HT-29 (cell line): ENCODE measurements around the gene IGFBP4. TPM values are rescaled to one million over a fixed set of nuclear protein-coding genes. Genes with fewer than 3 reads are reported as not detected.

ENCODE experiments used
- DNase-seq: peaks from one replicate; pipeline ENCODE4 v3.0.0-alpha.2; 2015; ENCODE audit warnings: low spot score
- total RNA-seq: library from RNA; depleted of rRNA; stranded (reverse); fragments of >200 nt; shearing (Covaris generic); gene quantifications from 2 replicates; pipeline ENCODE4 v1.2.3, GENCODE V29; 2014

The IGFBP4 gene
- total RNA-seq, 1 experiment from 2014 or later, result 69.6 TPM

DNA sequence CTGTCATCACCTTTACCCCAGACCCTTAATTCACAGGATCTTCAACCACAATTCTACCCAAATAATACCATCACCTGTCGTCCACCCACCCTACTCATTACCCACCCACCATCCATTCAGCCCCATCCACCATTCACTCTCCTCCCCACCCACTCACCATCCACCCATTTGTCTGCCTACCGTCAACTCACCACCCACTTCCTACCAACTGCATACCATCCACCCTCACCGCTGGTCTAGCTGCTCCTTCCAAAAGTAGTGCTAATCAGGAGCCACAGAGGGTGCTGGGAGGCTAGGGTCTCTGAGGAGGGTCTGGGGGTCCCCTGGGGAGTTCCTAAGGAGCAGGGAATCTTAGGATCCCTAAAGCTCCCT, 12.0 kb upstream of the IGFBP4 start:
- DNase-seq, result no peak

DNA sequence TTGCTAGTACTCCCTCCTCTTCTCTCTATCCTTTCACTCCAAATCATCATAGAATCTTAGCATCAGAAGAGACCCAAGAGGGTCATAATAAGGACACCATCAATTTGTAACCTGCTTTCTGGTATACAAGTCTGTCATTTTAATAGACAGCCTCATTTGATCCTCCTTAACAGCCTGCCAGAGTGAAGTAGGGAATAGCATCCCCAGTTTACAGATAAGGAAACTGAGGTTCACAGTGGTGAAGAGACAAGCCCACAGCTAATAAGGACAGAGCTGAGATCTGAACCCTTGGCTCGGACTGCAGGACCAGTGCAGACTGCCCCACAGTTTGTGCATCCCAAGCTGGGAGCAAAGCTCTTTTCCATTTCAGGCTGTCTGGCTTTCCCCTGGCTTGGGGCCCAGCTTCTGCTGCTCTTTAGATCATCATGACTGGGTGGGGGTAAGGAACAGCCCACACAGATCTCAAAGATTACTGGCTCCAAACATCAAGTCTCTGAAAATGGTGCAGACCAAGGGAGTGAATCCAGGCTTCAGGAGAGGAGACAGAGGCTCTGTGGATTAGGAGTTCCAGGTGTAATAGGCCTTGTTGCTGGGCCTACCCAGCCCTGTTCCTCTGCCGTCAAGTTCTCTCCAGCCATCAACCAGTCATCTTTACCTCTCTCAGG, 10.3 kb upstream of the IGFBP4 start:
- no peak for DNase-seq

DNA sequence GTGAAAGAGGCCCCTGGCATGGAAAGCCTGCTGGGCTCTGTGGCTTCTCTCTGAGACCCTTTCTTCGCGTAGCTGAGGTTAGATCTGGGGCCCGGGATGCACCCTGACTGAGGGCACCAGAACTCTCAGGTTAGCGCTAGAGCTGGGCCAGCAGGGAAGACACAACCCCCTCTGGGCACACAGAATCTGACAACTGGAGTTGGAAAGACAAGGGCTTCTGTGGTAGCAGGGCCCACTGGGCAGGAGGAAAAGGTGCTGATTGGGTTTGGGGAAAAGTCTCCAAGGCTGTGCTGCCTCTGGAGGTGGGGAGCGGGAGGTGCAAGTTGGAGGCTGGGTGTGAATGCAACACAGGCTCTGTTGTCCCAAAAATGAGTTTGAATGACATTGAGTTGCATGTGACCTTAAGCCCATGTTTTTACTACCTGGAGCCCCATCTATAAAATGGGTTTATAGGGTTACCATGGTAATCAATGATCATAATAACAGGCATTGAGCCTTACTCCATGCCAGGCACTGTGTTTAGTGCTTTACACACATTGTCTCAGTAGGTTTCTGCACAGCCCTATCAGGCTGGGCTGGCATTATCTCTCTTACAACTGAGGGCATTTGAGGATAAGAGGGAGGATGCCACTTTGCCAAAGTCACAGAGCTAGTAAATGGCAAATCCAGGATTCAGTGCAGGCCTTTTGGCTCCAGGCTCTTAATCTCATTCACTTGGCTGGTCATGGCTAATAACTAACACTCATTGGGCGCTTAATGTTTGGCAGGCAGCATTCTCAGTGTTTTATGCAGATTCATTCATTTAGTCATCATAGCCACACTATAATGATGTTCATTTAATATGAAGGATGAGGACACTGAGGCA, 9.5 kb upstream of the IGFBP4 start:
- no peak for DNase-seq

DNA sequence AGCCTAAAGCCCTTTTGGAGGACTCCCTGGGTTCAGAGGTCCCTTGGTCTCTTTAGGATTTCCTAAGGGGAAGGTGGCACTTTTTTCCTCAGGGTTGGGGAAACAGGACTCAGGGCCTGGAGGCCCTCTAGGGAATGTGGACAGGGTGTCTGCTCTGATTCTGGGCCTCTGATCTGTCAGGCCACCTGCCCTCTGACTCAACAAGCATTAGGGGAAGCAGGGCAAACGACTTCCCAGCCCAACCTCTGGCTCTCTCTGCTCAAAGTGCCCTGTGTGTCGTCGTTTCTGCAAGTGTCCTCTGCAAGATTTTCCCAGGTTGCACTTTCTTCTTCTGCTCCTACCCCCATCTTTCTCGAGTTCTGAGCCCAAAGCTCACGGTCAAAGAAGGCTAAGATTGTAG, 6.6 kb upstream of the IGFBP4 start:
- no peak for DNase-seq

DNA sequence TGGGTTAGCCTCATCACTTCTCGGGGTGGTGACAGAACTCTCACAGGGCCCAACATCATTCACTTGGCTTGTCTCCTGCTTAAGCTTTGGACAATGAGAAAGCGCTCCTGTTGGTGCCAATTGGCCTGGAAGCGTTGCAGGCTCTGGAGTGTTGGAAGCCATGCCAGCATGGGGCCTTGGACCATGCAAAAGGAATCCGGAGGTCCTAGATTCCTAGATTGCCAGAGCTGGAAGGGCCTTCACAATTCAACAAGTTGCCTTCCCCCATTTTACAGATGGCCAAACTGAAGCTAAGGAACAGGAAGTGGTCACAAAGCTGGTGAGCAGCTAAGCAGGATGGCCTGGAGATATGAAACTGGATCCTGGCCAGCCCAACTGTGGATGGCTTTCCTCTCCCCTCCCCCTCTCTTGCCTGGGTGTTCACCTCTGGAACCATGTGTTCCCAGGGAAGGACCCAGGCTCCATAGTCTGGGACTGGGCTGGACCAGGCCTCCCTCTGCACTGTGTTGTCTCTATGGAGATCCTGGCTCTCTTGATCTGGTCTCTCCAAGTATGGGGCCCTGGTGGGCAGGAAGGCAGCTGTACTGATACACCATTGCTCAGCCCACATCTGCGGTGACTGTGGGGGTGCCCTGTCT, 6.0 kb upstream of the IGFBP4 start:
- no peak for DNase-seq

DNA sequence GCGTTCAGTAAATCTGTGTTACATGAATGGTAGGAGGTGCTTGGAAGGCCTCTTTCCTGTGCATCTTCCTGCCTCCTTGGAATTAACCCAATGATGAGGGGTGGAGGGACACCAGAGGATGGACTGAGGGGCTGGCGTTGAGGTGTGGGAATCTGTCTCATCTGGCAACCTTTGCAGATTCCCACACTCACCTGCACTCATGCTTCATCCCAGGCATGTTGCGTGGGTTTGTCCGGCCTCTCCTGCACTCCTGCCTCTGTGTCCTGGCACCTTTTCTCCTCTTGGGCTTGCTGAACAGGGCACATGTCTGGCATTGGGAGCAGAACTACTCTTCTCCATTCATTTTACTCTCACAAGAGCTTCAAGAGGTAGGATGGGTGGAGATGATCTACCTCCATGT, 3.1 kb upstream of the IGFBP4 start:
- no peak for DNase-seq

DNA sequence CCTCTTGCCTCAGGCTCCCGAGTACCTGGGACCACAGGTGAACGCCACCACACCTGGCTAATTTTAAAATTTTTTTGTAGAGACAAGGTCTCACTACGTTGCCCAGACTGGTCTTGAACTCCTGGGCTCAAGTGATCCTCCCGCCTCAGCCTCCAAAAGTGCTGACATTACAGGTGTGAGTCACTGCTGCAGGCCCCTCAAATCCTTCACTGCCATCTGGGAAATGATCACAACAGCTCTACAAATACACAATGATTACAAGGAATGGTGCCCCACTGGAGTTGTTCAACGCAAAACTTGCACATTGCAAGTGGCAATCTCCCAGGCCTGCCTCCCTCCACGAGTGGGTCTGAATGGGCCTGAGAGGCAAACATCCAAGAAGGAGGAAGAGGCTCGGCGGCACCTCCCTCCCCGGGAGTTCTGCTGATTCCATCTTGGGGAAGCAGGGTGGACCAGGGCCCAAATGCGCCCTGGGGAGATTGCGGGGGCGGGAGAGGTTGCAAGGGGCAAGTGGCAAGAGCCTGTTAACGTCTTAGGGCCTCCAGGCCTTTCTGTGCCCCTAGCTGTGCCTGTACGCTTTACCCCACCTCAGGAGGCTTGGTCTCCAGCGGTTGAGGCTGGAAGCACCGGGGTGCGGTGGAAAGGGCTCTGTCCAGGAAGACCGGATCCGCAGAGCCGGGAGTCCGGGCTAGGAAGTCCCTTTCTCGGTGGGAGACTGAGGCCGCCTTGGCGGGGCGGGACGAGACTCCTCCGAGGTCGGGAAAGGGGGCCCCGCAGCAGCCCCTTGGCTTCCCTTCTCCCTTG, 656 bp upstream of the IGFBP4 start:
- peak; percentile 40 for DNase-seq

DNA sequence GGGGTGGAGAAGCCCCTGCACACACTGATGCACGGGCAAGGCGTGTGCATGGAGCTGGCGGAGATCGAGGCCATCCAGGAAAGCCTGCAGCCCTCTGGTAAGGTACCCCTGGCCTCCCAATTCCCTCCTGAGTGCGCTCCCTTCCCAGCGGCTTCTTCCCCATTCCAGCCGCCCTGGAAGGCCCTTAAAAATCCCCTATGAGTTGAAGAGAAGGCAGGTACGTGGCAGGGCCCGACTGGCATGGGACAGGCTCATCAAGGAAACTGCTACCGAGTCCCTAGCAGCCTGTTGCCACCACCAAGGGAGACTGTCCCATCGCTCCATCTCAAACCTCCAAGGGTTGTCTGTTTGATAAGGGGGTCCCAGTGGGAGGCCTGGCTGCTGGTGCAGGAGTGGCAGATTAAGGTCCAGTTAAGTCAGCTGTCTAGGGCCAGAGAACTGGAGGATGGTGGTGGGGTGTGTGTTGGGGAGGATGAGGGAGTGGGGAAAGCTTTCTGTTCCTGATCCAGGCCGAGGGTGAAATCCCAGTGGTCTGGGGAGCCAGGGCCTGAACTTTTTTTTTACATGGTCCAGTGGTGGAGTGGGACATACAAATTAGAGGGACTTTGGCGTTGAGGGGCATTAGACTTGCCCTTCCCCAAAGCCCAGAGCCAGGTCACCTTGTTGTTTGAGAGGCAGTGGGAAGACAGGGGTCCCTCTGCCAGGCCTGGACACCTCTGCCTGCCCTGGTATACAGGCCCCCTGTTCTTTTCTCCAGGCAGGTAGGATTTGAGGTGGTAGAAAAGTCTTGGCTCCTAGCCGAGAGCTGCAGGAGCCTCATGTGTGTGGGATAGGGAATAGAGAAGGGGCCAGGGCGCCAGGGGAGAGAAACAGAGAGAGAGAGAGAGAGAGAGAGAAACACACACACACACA, 994 bp downstream of the IGFBP4 start:
- peak; percentile 38 for DNase-seq

DNA sequence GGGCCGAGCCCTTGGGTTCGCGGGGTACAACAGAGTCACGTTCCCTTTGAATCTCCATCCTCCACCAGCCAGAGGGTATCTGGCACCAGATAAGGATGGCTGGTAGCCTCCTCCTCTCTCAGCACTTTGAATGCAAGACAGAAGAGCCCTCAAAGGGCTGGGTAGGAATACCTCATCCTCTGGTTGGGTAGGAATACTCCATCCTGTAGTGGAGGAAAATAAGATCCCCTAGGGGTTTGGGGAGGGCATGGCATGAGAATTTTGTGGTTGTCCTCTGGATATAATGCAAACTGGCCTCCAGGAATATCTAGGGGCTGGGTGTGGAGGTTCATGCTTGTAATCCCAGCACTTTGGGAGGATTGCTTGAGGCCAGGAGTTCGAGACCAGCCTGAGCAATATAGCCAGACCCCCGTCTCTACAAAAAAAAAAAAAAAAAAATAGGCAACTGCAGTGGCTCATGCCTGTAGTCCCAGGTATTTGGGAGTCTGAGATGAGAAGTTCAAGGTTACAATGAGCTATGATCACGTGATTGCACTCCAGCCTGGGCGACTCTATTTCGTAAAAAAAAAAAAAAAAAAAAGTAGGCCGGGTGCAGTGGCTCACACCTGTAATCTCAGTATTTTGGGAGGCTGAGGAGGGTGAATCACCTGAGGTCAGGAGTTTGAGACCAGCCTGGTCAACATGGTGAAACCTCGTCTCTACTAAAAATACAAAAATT, 2.7 kb downstream of the IGFBP4 start:
- DNase-seq, result no peak

DNA sequence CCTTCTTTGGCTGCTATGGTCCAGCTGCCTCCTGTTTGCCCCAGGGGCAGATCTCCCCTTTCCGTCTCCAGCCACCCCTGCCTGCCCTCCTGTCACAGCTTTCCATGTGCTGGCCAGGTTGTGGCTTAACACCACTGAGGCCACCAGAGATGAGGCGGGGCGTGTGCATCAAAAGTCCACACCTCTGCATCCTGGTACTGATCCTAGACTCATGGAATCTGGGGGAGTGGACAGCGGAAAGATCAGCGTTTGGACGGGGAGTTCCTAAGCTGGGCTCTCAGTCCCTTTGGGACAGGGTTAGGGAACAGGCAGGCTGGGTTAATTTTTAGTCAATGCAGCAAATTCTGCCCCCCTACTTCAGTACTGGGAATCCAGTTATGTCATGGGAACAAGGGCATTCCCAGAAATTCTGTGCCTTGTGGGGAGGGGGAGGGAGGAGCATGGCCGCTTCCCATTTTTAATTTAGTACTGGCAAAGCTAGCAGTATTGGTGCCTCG, 3.9 kb downstream of the IGFBP4 start:
- no peak for DNase-seq

DNA sequence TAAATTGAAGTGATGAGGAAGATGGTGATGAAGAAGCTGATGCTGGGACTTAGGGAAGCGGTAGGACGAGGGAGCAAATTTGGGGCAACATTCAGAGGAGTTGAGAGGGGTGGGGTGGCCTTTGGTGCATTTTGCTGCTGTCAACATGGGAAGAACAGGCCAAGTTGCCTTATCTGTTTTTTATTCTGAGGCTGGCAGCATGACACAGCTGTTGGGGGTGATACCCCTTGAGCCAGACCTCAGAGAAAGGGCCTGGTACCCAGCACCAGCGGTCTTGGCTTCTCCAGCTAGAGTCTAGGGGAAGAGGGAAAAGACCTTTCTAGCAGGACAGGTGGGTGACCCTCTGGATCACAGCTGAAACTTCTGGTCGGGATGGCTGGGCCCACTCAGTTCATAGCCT, 4.6 kb downstream of the IGFBP4 start:
- DNase-seq, result no peak

DNA sequence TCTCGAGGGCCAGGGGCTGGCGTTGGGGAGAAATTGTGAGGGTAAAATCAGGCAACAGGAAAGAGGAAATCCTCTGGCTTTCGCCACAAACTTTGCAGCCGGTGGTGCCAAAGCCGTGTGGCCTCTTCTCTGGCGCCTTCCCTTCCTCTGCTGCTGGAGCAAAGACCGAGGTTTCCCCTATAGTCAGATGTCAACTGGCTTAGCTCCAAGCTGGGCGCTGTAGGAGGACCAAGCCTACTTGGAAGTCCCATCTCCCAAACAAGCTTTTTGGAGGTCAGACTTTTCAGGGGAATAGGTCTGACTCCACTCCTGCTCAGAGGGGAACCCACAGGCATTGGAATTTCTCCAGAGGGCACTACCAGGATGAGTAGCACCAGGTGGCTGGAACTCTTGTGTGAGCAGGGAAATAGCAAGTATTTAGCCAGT, 5.0 kb downstream of the IGFBP4 start:
- DNase-seq, result no peak

DNA sequence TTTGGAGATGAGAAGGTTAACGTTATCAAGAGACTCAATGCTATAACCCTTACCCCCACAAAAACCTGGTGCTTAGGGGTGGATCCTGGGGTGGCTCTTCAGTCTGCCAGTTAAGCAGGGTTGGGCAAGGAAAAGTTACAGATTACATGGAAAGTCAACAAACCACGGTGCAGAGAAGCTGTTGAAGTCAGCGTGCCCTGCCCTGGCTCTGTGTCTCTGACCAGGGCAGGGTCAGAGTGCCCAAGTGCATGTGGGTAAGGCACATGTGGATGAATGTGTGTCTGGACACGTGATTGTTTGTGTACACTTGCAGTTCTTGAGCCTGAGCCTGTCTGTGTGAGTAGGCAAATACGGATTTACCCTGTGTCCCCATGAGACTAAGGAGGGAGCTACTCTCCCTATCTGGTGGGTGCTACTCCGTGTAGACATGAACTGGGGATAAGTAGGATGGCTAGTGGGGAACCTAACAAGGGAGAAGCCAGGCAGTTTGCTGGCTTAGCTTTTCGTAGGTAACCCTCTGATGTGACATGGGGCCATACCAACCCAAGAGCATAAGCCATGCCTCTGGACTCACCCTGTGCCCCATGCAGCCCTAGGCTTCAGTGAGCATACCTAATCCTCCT, 5.5 kb downstream of the IGFBP4 start:
- peak; percentile 88 for DNase-seq

DNA sequence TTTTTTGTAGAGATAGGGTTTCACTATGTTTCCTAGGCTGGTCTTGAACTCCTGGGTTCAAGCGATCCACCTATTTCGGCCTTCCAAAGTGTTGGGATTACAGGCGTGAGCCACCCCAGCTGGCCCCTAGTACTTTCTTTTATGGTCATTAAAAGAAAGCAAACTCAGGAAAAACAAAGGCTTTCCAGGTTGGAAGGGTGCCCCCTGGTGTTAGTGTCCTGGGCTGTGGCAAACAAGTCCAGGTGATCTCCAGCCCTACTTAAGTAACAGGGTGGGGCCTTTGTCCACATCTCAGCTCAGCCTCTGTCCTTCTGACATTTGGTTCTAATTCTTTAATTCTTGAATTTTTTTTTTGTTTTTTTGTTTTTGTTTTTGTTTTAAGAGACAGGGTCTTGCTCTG, 6.9 kb downstream of the IGFBP4 start:
- DNase-seq, result peak; percentile 71

DNA sequence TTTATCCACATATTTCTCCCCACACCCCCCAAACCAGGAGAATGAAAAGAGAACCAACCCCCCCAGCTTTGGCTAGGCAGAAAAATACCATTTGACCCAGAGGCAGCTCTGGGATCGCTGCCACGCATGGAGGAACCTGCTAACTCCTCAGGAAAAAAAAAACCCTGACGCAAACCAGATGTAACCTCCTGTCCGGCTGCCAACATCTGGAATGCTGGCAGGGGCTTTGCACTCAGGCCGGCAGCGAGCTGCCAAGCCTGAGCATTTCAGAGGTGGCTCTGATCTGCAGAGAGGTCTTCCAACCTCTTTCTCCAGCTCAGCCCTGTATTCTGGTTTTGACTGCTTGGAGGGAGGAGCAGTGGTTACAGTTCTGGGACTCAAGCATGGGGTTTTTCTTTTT, 8.2 kb downstream of the IGFBP4 start:
- no peak for DNase-seq

DNA sequence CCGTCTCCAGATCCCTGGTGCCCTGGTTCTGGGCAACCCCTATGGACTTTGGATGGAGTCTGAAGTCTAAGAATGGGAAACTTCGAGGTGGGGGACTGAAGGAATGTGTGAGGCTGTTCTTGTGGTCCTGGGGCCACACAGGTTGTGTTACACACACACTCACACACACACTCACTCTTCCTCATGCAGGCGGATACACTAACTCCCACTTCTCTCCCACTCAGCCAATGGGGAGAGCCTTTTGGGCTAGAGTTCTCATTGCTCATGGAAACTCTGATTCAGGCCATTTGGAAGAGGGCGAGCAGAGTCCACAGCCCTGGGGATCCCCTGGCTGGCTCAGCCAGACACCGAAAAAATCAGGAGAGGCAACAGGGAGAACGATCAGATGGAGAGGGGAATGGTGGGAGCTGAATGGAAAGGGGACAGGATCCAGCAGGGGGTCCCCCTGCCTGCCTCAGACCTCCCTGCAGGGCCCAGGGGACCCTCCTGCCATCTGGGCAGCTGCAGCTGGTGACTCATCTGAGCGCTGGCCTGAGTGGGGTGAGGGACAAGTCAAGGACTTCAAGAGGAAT, 9.1 kb downstream of the IGFBP4 start:
- DNase-seq, result no peak

DNA sequence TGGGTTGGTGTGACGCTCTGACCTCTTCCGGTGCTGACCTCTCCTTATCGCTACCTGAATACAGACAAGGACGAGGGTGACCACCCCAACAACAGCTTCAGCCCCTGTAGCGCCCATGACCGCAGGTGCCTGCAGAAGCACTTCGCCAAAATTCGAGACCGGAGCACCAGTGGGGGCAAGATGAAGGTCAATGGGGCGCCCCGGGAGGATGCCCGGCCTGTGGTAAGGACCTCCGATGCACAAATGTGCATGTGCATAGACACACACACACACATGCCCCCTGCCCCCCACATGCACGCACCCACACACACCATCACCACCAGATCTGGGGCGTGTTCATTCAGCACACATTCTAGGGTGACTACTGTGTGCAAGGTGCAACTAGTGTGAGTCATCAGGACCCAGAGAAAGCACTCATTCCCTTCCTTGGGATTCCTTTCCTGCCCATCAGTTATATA, 9.7 kb downstream of the IGFBP4 start:
- DNase-seq, result no peak

DNA sequence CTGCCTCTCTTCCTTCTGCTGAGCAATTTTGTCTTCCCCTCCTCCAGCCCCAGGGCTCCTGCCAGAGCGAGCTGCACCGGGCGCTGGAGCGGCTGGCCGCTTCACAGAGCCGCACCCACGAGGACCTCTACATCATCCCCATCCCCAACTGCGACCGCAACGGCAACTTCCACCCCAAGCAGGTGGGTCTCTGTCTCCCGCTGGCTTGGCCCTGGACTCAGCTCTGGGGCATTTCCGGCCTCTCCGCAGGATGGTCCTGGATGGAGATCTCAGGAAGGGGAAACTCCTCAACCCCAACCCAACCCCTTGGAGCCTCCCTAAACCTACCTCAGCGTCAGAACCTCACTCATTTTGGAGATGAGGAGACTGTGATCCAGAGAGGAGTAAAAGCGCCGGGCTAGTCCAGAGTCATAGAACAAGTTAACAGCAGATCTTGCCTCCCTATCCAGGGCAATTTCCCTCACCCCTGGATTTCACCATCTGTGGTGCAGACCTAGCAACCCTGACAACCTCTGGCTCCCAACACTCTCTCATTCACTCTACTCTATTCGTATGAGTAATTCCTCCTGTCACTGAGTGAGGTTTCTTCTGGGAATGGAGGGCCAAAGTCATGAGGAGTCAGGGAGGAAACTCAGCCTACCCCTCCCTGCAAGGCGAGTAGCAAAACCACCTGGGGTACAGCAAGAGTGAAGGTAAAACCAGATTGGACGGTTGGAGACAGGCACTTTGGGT, 10.8 kb downstream of the IGFBP4 start:
- DNase-seq, result no peak
